ENCODE results near the gene MED25.

DNA sequence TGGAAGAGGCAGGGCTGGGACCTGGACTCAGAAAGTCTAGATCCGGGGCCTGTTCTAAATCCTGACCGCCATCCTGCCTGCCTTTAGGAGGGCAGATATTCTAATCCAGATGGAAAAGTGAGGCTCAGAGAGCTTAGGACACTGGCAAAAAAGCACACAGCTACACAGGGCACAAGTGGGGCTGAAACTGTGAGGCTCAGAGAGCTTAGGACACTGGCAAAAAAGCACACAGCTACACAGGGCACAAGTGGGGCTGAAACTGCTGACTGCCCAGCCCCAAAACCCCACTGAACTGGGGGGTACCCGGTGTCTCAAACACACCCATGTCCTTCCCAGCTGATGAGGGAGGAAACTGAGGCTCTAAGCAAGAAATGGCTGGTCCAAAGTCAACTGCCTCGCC, 57.1 kb downstream of the MED25 start:
- TF ChIP-seq POLR2A (IDR thresholded peaks at IDR 0.05; ENCODE audit: low read depth, low read length) (no peak), POLR2AphosphoS5 (IDR thresholded peaks at IDR 0.05; ENCODE audit: low read depth, low read length) (no peak)
